DMS53 treated with DMSO at 0.1 percent for 48 hours (cell line): Measurements from ENCODE around the gene LENG9.

Source experiments
- DNase-seq: peaks from one replicate; lab custom pipeline; 2025; ENCODE audit not compliant: unreplicated experiment; lab: John Stamatoyannopoulos, UW

LENG9 gene

DNA sequence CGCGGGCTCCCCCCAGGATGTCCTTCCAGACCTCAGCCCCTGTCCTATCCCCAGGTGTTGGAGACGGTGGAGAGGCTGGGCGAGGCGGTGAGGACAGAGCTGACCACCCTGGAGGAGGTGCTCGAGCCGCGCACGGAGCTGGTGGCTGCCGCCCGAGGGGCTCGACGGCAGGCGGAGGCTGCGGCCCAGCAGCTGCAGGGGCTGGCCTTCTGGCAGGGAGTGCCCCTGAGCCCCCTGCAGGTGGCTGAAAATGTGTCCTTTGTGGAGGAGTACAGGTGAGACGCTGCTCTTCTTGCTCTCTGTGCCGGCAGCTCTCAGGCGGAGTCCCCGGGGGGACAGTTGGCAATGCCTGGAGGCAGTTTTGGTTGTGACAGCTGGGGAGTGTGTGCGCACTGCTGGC is 41.4 kb downstream of the LENG9 start:
- no peak for DNase-seq

- DNase-seq, result no peak
Observed at GRCh38 chr19:54421521-54421920, 42.1 kb downstream of the LENG9 start.

DNA sequence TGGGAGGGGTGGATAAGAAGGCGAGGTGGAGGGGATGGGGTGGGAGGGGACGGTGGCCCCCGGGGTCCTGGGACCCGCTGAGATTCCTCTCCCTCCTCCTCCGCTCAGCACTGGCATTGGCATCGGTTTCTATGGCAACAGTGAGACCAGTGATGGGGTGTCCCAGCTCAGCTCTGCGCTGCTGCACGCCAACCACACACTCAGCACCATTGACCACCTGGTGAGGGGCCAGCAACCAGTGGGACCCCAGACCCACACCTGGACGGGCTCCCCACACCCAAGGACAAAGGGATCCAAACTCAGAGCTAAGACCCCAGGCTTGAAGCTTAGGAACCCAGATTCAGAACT is 42.4 kb downstream of the LENG9 start:
- no peak for DNase-seq

DNA sequence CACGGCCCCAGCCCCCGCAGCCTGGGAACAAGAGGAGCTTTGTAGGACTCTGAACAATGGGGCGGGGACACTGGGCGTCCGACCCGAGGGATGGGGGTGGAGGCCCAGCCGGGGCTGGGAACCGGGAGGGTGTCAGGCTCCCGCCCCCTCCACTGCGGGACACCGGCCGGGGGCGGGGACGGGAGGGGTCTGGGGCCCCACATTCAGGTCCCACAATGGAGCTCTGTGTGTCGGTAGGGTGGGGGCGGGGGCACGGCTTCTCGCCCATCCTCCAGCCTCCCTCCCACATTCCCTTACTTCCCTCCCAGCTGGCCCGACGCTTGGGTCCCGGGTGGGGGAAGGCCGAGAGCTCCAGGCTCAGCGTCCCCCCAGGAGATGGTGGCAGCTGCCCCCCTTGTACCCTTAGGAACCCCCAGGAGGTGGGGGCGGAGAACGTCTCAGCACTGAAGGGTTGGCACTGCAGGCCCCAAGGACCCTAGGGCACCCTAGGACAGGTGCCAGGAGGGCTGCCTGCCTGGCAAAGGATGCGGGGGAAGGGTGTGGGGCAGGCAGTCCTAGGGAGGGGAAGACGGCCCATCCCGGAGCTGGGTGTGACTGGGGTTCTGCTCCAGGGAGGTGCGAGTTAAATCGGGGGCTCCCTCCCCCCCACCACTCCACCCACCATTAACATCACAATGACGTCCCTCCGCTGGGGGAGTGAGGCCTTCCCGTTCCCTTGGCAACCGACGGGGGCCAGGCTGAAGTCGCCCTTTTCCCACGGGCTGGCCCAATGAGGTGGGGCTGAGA is 43.0 kb downstream of the LENG9 start:
- no peak for DNase-seq

DNA sequence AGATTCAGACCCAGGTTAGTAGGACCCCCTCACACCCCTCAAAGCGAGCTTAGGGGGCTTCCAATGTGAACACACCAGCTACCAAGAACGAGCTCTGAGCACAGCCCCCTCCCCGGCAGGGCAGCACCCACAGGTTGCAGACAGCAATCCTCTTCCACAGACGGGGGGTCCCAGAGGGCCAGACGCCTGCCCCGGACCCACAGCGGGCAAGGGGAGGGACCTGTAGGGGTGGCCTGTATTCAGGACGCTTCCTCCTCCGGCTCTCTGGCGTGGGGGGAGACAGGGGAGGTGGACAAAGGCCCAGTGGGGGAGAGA is 43.6 kb downstream of the LENG9 start:
- DNase-seq, result no peak

DNA sequence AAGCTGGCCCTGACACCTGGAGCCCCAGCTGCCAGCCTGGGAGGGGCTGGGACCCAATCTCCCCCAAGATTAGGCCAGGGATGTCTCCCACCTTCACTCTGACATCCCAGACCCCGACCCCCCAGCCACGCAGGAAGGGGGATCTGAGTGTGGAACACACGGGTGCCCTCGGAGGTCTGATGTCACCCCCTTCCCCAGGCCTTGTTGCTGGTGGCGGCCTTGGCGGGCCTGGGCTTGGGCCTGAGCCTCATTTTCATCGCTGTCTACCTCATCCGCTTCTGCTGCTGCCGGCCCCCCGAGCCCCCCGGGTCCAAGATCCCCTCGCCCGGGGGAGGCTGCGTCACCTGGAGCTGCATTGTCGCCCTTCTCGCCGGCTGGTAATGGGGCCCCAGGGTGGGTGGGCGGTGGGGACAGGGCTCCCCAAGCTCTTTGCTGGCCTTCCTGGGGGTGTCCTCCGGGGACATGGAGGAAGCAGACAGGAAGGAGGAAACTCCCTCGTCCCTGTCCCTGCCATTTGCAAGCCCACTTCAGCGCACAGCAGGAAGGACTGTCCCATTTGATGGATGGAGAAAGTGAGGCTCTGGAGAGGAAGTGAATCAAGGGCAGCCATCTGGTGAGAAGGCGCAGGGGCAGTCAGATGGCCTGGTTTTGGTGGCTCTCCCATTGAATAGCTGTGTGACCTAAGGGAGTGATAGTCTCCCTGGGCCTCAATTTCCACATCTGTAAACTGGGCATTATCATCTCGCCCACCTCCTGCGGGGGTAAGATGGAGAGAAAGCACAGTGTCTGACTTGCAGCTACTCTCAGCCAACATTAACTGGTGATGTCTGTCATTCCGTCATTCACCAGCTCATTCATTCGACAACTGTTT is 44.4 kb downstream of the LENG9 start:
- DNase-seq, result no peak

- DNase-seq, result no peak
Observed at GRCh38 chr19:54418030-54418929, 45.3 kb downstream of the LENG9 start.

DNA sequence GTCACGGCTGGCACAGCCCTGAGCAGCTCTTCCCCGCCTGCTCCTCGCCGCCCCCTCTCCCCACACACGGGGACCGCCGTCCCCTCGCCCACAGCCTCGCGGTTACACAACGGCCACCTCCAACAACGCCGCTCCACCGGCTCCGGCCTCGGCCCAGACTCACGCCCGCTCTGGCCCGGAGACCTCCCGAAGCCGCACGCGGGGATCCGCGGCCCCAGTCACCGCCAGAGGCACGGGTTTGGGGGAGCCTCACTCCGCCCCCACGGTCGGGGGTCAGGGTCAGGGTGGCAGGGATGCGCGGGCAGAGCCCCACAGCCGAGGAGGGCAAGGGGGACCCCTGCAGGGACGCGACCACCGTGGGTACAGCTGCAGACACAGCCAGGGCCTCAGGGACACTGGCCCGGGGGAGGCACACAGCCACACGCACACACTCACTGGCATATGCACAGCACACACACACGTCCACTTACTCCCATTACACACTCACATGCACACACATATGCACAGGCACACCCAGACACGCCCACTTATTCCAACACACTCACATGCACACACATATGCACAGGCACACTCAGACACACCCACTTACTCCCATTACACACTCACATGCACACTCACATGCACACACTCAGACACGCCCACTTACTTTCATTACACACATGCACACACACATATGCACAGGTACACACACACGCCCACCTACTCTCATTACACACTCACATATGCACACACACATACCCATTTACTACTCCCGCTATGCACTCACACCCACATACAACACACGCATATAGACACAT is 46.7 kb downstream of the LENG9 start:
- DNase-seq, result no peak

GRCh38 chr19:54415901-54416673 is 47.5 kb downstream of the LENG9 start:
- DNase-seq, result no peak

DNA sequence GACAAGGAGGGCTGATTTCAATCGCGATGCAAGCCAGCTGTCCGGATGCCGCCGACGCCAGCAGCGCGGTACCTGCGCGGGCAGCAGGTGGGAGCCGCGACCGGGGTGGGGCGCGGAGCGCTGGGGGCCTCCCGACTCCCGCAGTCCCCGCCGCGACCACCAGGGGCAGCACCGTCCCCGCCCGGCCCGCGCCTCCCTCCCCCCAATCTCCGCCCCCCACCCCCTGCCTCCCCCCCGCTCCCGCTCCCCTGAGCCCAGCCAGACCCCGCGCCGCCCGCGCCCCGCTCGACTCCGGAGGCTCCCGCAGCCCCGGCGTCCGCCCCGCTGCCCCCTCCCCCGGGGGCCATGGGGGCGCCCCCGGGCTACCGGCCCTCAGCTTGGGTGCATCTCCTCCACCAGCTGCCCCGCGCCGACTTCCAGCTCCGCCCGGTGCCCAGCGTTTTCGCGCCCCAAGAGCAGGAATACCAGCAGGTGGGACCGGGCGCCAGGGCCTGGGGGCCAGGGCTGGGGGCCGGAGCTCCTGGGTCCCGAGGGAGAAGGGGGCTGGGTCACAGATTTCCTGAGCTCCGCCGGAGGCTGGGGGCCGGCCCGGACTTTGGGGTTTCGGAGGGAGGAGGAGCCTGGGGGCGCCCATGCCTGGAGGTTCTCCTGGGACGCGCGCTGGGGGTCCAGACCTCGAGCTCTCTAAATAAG is 48.2 kb downstream of the LENG9 start, which contains the start of gene TTYH1:
TSS of gene TTYH1 (plus strand) at position 257 of the 693 bp plus-strand sequence. CDS start at position 346, 89 bp downstream.
- no peak for DNase-seq

GRCh38 chr19:54414156-54414555 is 49.4 kb downstream of the LENG9 start:
- no peak for DNase-seq

GRCh38 chr19:54412877-54413276 is 50.7 kb downstream of the LENG9 start:
- DNase-seq, result no peak
